Endothelial cell (in vitro differentiated cells): Measurements from ENCODE around the gene DDX55. TPM values are rescaled to one million over a fixed set of nuclear protein-coding genes. Genes with fewer than 3 reads are reported as not detected.

Experiments used
- DNase-seq: peaks from one replicate; pipeline ENCODE4 v3.0.0; 2021; ENCODE audit warnings: low spot score
- H3K27ac Mint-ChIP-seq: one replicate; pipeline ENCODE4 v1.8.0; 2021; ENCODE audit warnings: mixed read lengths, inconsistent platforms; ENCODE audit not compliant: unreplicated experiment
- H3K27me3 Mint-ChIP-seq: one replicate; pipeline ENCODE4 v1.8.0; 2021; ENCODE audit warnings: mild to moderate bottlenecking, moderate library complexity, mixed read lengths, inconsistent platforms; ENCODE audit not compliant: unreplicated experiment
- H3K36me3 Mint-ChIP-seq: one replicate; pipeline ENCODE4 v1.8.0; 2021; ENCODE audit warnings: mild to moderate bottlenecking, low read depth, mixed read lengths, inconsistent platforms; ENCODE audit not compliant: unreplicated experiment
- H3K4me1 Mint-ChIP-seq: one replicate; pipeline ENCODE4 v1.8.0; 2021; ENCODE audit warnings: mild to moderate bottlenecking, mixed read lengths, inconsistent platforms; ENCODE audit not compliant: unreplicated experiment
- H3K4me3 Mint-ChIP-seq: one replicate; pipeline ENCODE4 v1.8.0; 2021; ENCODE audit warnings: mild to moderate bottlenecking, mixed read lengths, inconsistent platforms; ENCODE audit not compliant: unreplicated experiment
- H3K9me3 Mint-ChIP-seq: one replicate; pipeline ENCODE4 v1.8.0; 2021; ENCODE audit warnings: mixed read lengths, inconsistent platforms; ENCODE audit not compliant: unreplicated experiment
- total RNA-seq: library from RNA; stranded (reverse); fragmentation: NEBNext Ultra II Directional; extraction: Animal tissue kit (Norgen Biotek cat#: 25700); gene quantifications from one replicate; pipeline ENCODE4 v1.2.1, GENCODE V29; 2021; ENCODE audit not compliant: unreplicated experiment
- TF ChIP-seq, protein P1 (sequence below): fragments of 200-600 bp; sonication (generic); IDR thresholded peaks from one replicate; pipeline ENCODE4 v1.5.0; 2021; ENCODE audit warnings: antibody characterized with exemption; ENCODE audit not compliant: unreplicated experiment

DDX55 gene
- total RNA-seq, 1 donor from 2014 or later = 16.8 TPM

DNA sequence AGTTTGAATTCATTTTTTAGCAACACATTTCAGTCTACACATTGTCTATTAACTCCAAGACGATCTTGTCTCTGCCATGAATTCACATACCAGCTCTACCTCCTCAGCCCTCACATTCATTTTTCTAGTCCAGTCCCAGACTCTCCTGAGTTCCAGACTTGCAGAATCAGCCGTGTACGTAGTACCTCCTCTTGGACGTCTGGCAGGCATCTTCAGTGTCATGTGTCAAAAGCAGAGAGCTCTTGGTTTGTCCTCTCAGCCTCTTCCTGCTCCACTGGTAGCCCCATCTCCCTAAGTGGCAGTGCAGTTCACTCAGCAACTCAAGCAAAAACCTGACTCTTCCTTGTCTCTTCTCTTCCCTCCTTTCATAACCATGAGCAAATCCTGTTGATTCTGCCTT is 54.5 kb downstream of the DDX55 start:
- Mint-ChIP-seq H3K4me3 (no peak overlapping the region), H3K36me3 (peaks cover 5% of the 10 kb centered on the region), H3K4me1 (no peaks in the 10 kb centered on the region), H3K27me3 (peaks cover 1% of the 10 kb centered on the region), H3K9me3 (no peaks in the 10 kb centered on the region), H3K27ac (no peak overlapping the region)
- DNase-seq = no peak
- TF ChIP-seq, protein P1, sequence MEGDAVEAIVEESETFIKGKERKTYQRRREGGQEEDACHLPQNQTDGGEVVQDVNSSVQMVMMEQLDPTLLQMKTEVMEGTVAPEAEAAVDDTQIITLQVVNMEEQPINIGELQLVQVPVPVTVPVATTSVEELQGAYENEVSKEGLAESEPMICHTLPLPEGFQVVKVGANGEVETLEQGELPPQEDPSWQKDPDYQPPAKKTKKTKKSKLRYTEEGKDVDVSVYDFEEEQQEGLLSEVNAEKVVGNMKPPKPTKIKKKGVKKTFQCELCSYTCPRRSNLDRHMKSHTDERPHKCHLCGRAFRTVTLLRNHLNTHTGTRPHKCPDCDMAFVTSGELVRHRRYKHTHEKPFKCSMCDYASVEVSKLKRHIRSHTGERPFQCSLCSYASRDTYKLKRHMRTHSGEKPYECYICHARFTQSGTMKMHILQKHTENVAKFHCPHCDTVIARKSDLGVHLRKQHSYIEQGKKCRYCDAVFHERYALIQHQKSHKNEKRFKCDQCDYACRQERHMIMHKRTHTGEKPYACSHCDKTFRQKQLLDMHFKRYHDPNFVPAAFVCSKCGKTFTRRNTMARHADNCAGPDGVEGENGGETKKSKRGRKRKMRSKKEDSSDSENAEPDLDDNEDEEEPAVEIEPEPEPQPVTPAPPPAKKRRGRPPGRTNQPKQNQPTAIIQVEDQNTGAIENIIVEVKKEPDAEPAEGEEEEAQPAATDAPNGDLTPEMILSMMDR = no peak

- no peaks in the 10 kb centered on the region for H3K36me3 Mint-ChIP-seq
- H3K27ac Mint-ChIP-seq = no peak overlapping the region
- no peaks in the 10 kb centered on the region for H3K9me3 Mint-ChIP-seq
- no peaks in the 10 kb centered on the region for H3K27me3 Mint-ChIP-seq
- no peak overlapping the region for H3K4me3 Mint-ChIP-seq
- TF ChIP-seq, protein P1 = no peak
- DNase-seq = no peak
- no peaks in the 10 kb centered on the region for H3K4me1 Mint-ChIP-seq
These were observed 55.3 kb downstream of the DDX55 start for GRCh38 chr12:123657211-123657610.

DNA sequence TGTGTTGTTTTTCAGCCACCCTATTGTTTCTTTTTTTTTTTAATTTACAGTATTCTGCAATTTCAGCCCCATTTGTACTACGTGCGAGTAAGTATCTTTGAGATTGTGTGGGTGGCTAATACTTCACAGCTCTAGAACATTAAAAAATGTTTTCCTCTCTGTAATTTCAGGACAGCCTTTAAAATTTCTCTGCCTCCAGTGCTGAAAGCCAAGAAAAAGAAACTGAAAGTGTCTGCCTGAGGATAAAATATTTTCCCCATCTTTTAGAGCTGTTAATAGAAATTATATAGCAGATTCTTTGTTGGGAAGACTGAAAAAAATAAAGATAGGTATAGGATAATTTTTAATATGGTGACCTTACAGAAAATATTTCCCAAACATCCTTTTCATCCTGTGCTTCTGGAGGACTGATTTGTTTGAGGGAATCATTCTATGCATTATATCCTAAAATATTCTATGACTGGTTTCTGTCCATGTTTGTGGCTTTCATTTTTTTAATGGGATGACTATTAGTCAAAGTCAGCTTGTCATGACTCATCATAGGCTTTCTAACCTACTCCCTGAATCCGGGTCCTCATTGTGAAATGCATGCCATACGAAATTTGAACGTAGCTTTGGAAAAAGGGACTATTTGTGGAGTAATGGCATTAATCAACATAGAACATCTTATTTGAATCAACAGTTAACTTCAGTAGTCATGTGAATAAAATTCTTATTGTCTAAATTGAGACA is 58.3 kb downstream of the DDX55 start:
- Mint-ChIP-seq H3K27me3 (no peaks in the 10 kb centered on the region), H3K4me1 (no peaks in the 10 kb centered on the region), H3K9me3 (no peaks in the 10 kb centered on the region), H3K4me3 (no peak overlapping the region), H3K27ac (no peak overlapping the region), H3K36me3 (no peaks in the 10 kb centered on the region)
- no peak for DNase-seq
- TF ChIP-seq, protein P1 = no peak

DNA sequence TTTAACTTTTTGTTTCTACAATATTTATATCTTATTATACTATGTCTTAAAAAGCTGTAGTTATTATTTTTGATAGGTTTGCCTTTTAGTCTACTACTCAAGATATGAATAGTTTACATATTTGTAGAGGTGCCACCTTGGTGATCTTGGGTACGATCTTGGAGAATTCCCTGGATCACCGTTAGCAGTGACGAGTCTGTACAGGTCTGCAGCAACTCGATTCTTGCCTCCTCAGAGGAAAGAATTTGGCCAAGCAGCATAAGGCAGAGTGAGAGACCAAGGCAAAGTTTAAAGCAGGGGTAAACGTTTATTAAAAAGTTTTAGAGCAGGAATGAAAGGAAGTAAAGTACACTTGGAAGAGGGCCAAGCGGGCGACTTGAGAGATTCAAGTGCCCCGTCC is 65.9 kb downstream of the DDX55 start:
- Mint-ChIP-seq H3K27me3 (no peaks in the 10 kb centered on the region), H3K36me3 (no peaks in the 10 kb centered on the region), H3K4me1 (peaks cover 3% of the 10 kb centered on the region), H3K9me3 (no peaks in the 10 kb centered on the region), H3K4me3 (no peak overlapping the region), H3K27ac (no peak overlapping the region)
- TF ChIP-seq, protein P1 = no peak
- DNase-seq = no peak

Other genes with a start within 250 kb of the DDX55 start
- 44.7 TPM for gene SBNO1, start 237.3 kb upstream of the DDX55 start, total RNA-seq
- 35.6 TPM for gene KMT5A, start 218.0 kb upstream of the DDX55 start, total RNA-seq
- 2.8 TPM for gene RILPL2, start 165.4 kb upstream of the DDX55 start, total RNA-seq
- 18.8 TPM for gene SNRNP35, start 144.0 kb upstream of the DDX55 start, total RNA-seq
- 19.8 TPM for gene RILPL1, start 68.4 kb upstream of the DDX55 start, total RNA-seq
- 167 TPM for gene TMED2, start 17.5 kb upstream of the DDX55 start, total RNA-seq
- gene EIF2B1, start 31.6 kb downstream of the DDX55 start, total RNA-seq = 52.0 TPM
- gene GTF2H3, start 31.7 kb downstream of the DDX55 start, total RNA-seq = 23.1 TPM
- 11.3 TPM for gene TCTN2, start 69.0 kb downstream of the DDX55 start, total RNA-seq
- 52.4 TPM for gene ATP6V0A2, start 110.3 kb downstream of the DDX55 start, total RNA-seq
- 1.2 TPM for gene DNAH10, start 160.2 kb downstream of the DDX55 start, total RNA-seq